Measurements from ENCODE around the gene MGST1. TPM values are rescaled to one million over a fixed set of nuclear protein-coding genes. Genes with fewer than 3 reads are reported as not detected.

Gene MGST1
- total RNA-seq, 1 experiment from 2014 or later, result 105 TPM

DNA sequence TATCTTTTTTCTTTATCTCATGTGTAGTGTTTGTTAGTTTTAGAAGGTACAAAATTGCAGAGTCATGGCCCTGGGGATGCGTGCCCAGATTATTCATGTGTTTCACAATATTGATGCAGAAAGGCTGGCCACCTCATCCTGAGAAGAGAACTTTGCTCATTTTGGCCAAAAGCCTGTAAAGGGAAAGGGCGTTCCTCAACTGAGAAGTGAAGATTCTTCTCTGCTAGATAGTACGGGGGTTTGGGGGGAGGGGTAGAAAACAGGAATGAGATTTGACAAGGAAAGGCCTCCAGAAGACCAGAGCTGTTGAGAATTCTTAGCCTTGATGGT is 1.7 kb downstream of the MGST1 start:
- TF ChIP-seq, protein P1, sequence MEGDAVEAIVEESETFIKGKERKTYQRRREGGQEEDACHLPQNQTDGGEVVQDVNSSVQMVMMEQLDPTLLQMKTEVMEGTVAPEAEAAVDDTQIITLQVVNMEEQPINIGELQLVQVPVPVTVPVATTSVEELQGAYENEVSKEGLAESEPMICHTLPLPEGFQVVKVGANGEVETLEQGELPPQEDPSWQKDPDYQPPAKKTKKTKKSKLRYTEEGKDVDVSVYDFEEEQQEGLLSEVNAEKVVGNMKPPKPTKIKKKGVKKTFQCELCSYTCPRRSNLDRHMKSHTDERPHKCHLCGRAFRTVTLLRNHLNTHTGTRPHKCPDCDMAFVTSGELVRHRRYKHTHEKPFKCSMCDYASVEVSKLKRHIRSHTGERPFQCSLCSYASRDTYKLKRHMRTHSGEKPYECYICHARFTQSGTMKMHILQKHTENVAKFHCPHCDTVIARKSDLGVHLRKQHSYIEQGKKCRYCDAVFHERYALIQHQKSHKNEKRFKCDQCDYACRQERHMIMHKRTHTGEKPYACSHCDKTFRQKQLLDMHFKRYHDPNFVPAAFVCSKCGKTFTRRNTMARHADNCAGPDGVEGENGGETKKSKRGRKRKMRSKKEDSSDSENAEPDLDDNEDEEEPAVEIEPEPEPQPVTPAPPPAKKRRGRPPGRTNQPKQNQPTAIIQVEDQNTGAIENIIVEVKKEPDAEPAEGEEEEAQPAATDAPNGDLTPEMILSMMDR (IDR thresholded peaks at IDR 0.05; ENCODE audit: insufficient read depth in 1 of 2, low read depth in 1 of 2, low read length in 1 of 2, severe bottlenecking in 1 of 2, unreplicated experiment in 1 of 2), result no peak
- H3K27ac Mint-ChIP-seq (ENCODE audit: unreplicated experiment), result peak overlapping the region; percentile 98
- no peaks in the 10 kb centered on the region for H3K27me3 ChIP-seq (replicated peaks; ENCODE audit: control insufficient read depth, insufficient read depth, low read length)
- peak in 1 of 2 experiments; percentile 11 for DNase-seq
- POLR2A ChIA-PET, result no interaction called here
- H3K9me3 ChIP-seq, result no peaks in the 10 kb centered on the region
- H3K36me3 ChIP-seq (ENCODE audit: control insufficient read depth, insufficient read depth, low read length), result no peaks in the 10 kb centered on the region
- no peaks in the 10 kb centered on the region for H3K9me3 Mint-ChIP-seq (ENCODE audit: unreplicated experiment)
- CTCF ChIA-PET, result no interaction called here
- intact Hi-C loops (cut with micrococcal nuclease; ENCODE audit: unreplicated experiment), result loop anchor here (5.0 to 10.0 kb wide), 4 partner anchors 57 to 434 kb away; partner anchors contain the start of gene DERA
- H3K36me3 Mint-ChIP-seq (ENCODE audit: insufficient read depth, unreplicated experiment), result peaks cover 26% of the 10 kb centered on the region
- H3K4me3 ChIP-seq (ENCODE audit: low read depth, low read length), result peak overlapping the region; percentile 16; the same call in 1 of the 2 replicates
- BruUV-seq (replicated peaks), result no TSS peak
- peaks cover 36% of the 10 kb centered on the region for H3K4me1 ChIP-seq
- peaks cover 57% of the 10 kb centered on the region for H3K4me1 Mint-ChIP-seq (ENCODE audit: low read depth, unreplicated experiment)
- H3K4me3 Mint-ChIP-seq (ENCODE audit: unreplicated experiment), result peak overlapping the region; percentile 96
- no peaks in the 10 kb centered on the region for H3K27me3 Mint-ChIP-seq (ENCODE audit: insufficient read depth, unreplicated experiment)

DNA sequence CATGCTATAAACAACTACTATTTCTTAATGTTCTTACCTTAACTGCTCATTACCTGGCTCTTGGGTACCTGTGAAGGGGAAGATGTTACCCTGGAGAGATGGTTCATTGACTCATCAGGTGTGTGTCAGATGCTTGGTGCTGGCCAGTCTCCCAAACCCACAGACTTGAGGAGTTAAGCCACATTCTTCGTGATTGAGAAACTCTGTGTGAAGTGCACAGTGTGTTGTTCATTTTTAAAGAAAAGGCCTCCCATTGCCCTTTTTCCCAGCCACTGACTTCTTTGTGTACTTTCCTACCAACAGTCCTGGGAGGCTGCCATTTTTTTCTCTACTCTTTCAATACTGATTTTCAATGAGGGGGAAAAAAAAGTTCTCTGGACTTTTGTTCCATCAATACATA is 3.2 kb downstream of the MGST1 start:
- no peaks in the 10 kb centered on the region for H3K27me3 ChIP-seq (replicated peaks; ENCODE audit: control insufficient read depth, insufficient read depth, low read length)
- peak in 1 of 2 experiments; percentile 47 for DNase-seq
- no peaks in the 10 kb centered on the region for H3K9me3 ChIP-seq
- peaks cover 30% of the 10 kb centered on the region for H3K4me1 ChIP-seq
- ChIA-PET CTCF (no interaction called here), POLR2A (no interaction called here)
- Mint-ChIP-seq H3K27ac (ENCODE audit: unreplicated experiment) (peak overlapping the region; percentile 40), H3K4me1 (ENCODE audit: low read depth, unreplicated experiment) (peaks cover 44% of the 10 kb centered on the region), H3K4me3 (ENCODE audit: unreplicated experiment) (peak overlapping the region; percentile 18), H3K27me3 (ENCODE audit: insufficient read depth, unreplicated experiment) (no peaks in the 10 kb centered on the region), H3K9me3 (ENCODE audit: unreplicated experiment) (no peaks in the 10 kb centered on the region), H3K36me3 (ENCODE audit: insufficient read depth, unreplicated experiment) (peaks cover 26% of the 10 kb centered on the region)
- BruUV-seq (replicated peaks), result no TSS peak
- no peak overlapping the region for H3K4me3 ChIP-seq (ENCODE audit: low read depth, low read length)
- TF ChIP-seq, protein P1 (IDR thresholded peaks at IDR 0.05; ENCODE audit: insufficient read depth in 1 of 2, low read depth in 1 of 2, low read length in 1 of 2, severe bottlenecking in 1 of 2, unreplicated experiment in 1 of 2), result no peak
- intact Hi-C loops (cut with micrococcal nuclease; ENCODE audit: unreplicated experiment), result no loop called here
- no peaks in the 10 kb centered on the region; the same call in 1 of the 2 replicates for H3K36me3 ChIP-seq (ENCODE audit: control insufficient read depth, insufficient read depth, low read length)

DNA sequence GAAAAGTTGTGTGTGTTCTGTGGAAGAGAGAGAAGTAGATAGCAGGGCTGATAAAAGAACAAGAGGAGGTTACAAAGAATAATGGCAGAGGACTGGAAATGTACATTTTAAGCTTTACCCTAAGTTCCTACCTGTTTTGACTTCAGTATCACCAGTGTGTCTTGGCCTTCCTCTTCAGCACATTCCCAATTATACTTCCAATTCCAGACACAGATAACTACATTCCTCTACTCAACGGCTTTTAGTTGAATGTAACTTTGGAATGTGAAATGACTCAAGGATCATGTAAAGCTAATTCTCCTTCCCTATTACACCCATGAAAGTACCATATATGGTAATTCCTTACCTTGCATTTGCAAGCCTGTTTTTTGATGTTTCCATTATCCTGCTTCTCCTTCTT is 5.0 kb downstream of the MGST1 start:
- CTCF ChIA-PET, result no interaction called here
- no TSS peak for BruUV-seq (replicated peaks)
- Histone ChIP-seq H3K4me1 (peaks cover 21% of the 10 kb centered on the region), H3K36me3 (ENCODE audit: control insufficient read depth, insufficient read depth, low read length) (no peaks in the 10 kb centered on the region; the same call in 1 of the 2 replicates), H3K27me3 (replicated peaks; ENCODE audit: control insufficient read depth, insufficient read depth, low read length) (no peaks in the 10 kb centered on the region), H3K4me3 (ENCODE audit: low read depth, low read length) (no peak overlapping the region), H3K9me3 (no peaks in the 10 kb centered on the region)
- POLR2A ChIA-PET, result no interaction called here
- Mint-ChIP-seq H3K4me1 (ENCODE audit: low read depth, unreplicated experiment) (peaks cover 32% of the 10 kb centered on the region), H3K9me3 (ENCODE audit: unreplicated experiment) (no peaks in the 10 kb centered on the region), H3K4me3 (ENCODE audit: unreplicated experiment) (no peak overlapping the region), H3K27me3 (ENCODE audit: insufficient read depth, unreplicated experiment) (no peaks in the 10 kb centered on the region), H3K36me3 (ENCODE audit: insufficient read depth, unreplicated experiment) (peaks cover 21% of the 10 kb centered on the region), H3K27ac (ENCODE audit: unreplicated experiment) (no peak overlapping the region)
- intact Hi-C loops (cut with micrococcal nuclease; ENCODE audit: unreplicated experiment), result no loop called here
- TF ChIP-seq, protein P1 (IDR thresholded peaks at IDR 0.05; ENCODE audit: insufficient read depth in 1 of 2, low read depth in 1 of 2, low read length in 1 of 2, severe bottlenecking in 1 of 2, unreplicated experiment in 1 of 2), result no peak
- no peak for DNase-seq

All from Caco-2 (cell line).